CD14-positive monocyte (primary cell): ENCODE measurements around the gene FBXW2. TPM values are rescaled to one million over a fixed set of nuclear protein-coding genes. Genes with fewer than 3 reads are reported as not detected.
A peak's percentile ranks its signal among the peaks of the same experiment; 100 is the strongest.

Experiments used
- DNase-seq, 3 donors: peaks; one replicate each; pipeline ENCODE4 v3.0.0-alpha.2; 2011 to 2022
- H2AFZ ChIP-seq: 2 replicates; pipeline ENCODE4 v1.6.0; 2012; ENCODE audit warnings: mild to moderate bottlenecking, low read depth, low read length, inconsistent platforms; ENCODE audit not compliant: insufficient read depth, poor library complexity, severe bottlenecking
- H3K27ac ChIP-seq, 2 donors: 1 replicate in 1 of 2; 2 replicates in 1 of 2; pipeline ENCODE4 v1.5.1; 2012 to 2013; ENCODE audit warnings: low read length in 2 of 2, control low read depth in 1 of 2, inconsistent platforms in 1 of 2, low read depth in 1 of 2, mild to moderate bottlenecking in 1 of 2
- H3K27me3 ChIP-seq, 2 donors: one replicate each; pipeline versions ENCODE4 v1.6.0 to v1.6.1; 2011 to 2013; ENCODE audit warnings: low read length in 2 of 2; ENCODE audit not compliant: control insufficient read depth in 2 of 2, insufficient read depth in 2 of 2
- H3K36me3 ChIP-seq, 2 donors: replicated peaks in 1 of 2; 1 replicate in 1 of 2; 2 replicates in 1 of 2; pipeline versions ENCODE4 v1.5.1 to v1.6.1; 2012 to 2013; ENCODE audit warnings: low read length in 2 of 2, control low read depth in 1 of 2, inconsistent platforms in 1 of 2, mild to moderate bottlenecking in 1 of 2; ENCODE audit not compliant: insufficient read depth in 2 of 2, control insufficient read depth in 1 of 2
- H3K4me1 ChIP-seq, 2 donors: 1 replicate in 1 of 2; 2 replicates in 1 of 2; pipeline versions ENCODE4 v1.5.1 to v1.6.1; 2012 to 2013; ENCODE audit warnings: low read length in 2 of 2, control low read depth in 1 of 2, inconsistent platforms in 1 of 2, mild to moderate bottlenecking in 1 of 2, moderate library complexity in 1 of 2; ENCODE audit not compliant: insufficient read depth in 2 of 2, control insufficient read depth in 1 of 2
- H3K4me2 ChIP-seq: replicated peaks from 2 replicates; pipeline ENCODE3; 2012; ENCODE audit warnings: low read length, moderate library complexity, mild to moderate bottlenecking; ENCODE audit not compliant: poor library complexity, severe bottlenecking; ENCODE audit errors: extremely low read depth
- H3K4me3 ChIP-seq, 3 experiments: fragments of 200-600 bp in 1 of 3; sonication (generic) in 1 of 3; replicated peaks in 1 of 3; 1 replicate in 2 of 3; 2 replicates in 1 of 3; pipeline ENCODE4 v1.5.1; 2011 to 2013; ENCODE audit warnings: low read length in 3 of 3, mild to moderate bottlenecking in 3 of 3, control low read depth in 2 of 3, low read depth in 2 of 3, inconsistent platforms in 1 of 3, moderate library complexity in 1 of 3
- H3K79me2 ChIP-seq: 2 replicates; pipeline ENCODE4 v1.6.0; 2012; ENCODE audit warnings: mild to moderate bottlenecking, control low read depth, inconsistent platforms, low read length, moderate library complexity; ENCODE audit not compliant: insufficient read depth
- H3K9ac ChIP-seq: 2 replicates; pipeline ENCODE4 v1.6.0; 2017; ENCODE audit warnings: low read length, mild to moderate bottlenecking; ENCODE audit not compliant: insufficient read depth, poor library complexity, severe bottlenecking
- H3K9me3 ChIP-seq, 2 donors: replicated peaks in 1 of 2; 1 replicate in 1 of 2; 2 replicates in 1 of 2; pipeline versions ENCODE4 v1.5.1 to v1.6.1; 2012 to 2013; ENCODE audit warnings: low read length in 2 of 2, control low read depth in 1 of 2; ENCODE audit not compliant: control insufficient read depth in 1 of 2, insufficient read depth in 1 of 2
- H4K20me1 ChIP-seq: 2 replicates; pipeline ENCODE4 v1.6.0; 2012; ENCODE audit warnings: mild to moderate bottlenecking, low read length, control low read depth, moderate library complexity; ENCODE audit not compliant: insufficient read depth
- H3K27ac Mint-ChIP-seq, 7 donors: one replicate each; pipeline ENCODE4 v1.8.0; 2020; ENCODE audit warnings: mild to moderate bottlenecking in 7 of 7, mixed read lengths in 7 of 7, moderate library complexity in 6 of 7, inconsistent platforms in 2 of 7
- H3K27me3 Mint-ChIP-seq, 3 donors: one replicate each; pipeline ENCODE4 v1.8.0; 2021 to 2022; ENCODE audit warnings: low read depth in 3 of 3, mild to moderate bottlenecking in 3 of 3, mixed read lengths in 3 of 3, moderate library complexity in 3 of 3, inconsistent platforms in 1 of 3
- H3K36me3 Mint-ChIP-seq, 2 donors: one replicate each; pipeline ENCODE4 v1.8.0; 2020; ENCODE audit warnings: mixed read lengths in 2 of 2, inconsistent platforms in 1 of 2, mild to moderate bottlenecking in 1 of 2
- H3K4me1 Mint-ChIP-seq: one replicate; pipeline ENCODE4 v1.8.0; 2020; ENCODE audit warnings: mild to moderate bottlenecking, mixed read lengths
- H3K4me3 Mint-ChIP-seq, 2 donors: one replicate each; pipeline ENCODE4 v1.8.0; 2020; ENCODE audit warnings: mild to moderate bottlenecking in 2 of 2, mixed read lengths in 2 of 2, moderate library complexity in 1 of 2
- H3K9me3 Mint-ChIP-seq, 7 donors: one replicate each; pipeline ENCODE4 v1.8.0; 2020 to 2022; ENCODE audit warnings: mixed read lengths in 7 of 7, mild to moderate bottlenecking in 6 of 7, moderate library complexity in 6 of 7, inconsistent platforms in 2 of 7
- CTCF ChIP-seq: fragments of 200-600 bp; IDR thresholded peaks from one replicate; pipeline ENCODE4 v1.8.0; 2022; ENCODE audit warnings: antibody characterized with exemption, mild to moderate bottlenecking
- WGBS: methylation state at CpG from one replicate; pipeline ENCODE4 v1.1.5; 2013; ENCODE audit warnings: missing lambda C conversion rate; ENCODE audit not compliant: insufficient coverage; 5-methylcytosine and 5-hydroxymethylcytosine counted together
- intact Hi-C, 2 donors: fragments of 100-400 bp; cut with micrococcal nuclease; formaldehyde crosslinking; loops; one replicate each; pipeline versions ENCODE4 v1.15.0 to v1.15.1; 2023
- polyA minus RNA-seq: library from RNA; depleted of rRNA, polyadenylated mRNA; stranded (reverse); fragments of >200 nt; gene quantifications from 2 replicates; pipeline ENCODE4 v1.2.3, GENCODE V29; 2012
- polyA plus RNA-seq, 3 donors: library from polyadenylated mRNA; depleted of rRNA in 1 of 3; unstranded in 2 of 3; stranded (reverse) in 1 of 3; fragments of 300-500 nt in 2 of 3; fragments of >200 nt in 1 of 3; fragmentation: Illumina TruSeq in 2 of 3; gene quantifications; 1 replicate in 2 of 3; 2 replicates in 1 of 3; pipeline ENCODE4 v1.2.3, GENCODE V29; 2012 to 2021
- total RNA-seq, 12 experiments: library from RNA in 1 of 12; stranded (reverse) in 1 of 12; fragments of 120-200 nt in 1 of 12; gene quantifications; one replicate each; pipeline ENCODE4 v1.2.4 and lab custom pipeline; 2013 to 2026; ENCODE audit warnings: mixed read lengths in 6 of 12, inconsistent platforms in 1 of 12

The FBXW2 gene
- 26.8 TPM for total RNA-seq (2013)
- 10 to 100 TPM; 20.0 to 30.8 (median 28.9) TPM for polyA plus RNA-seq
- 18.3 and 20.8 TPM in 2 replicates for polyA minus RNA-seq
- 26.4 to 76.3 (median 63.2) reads per million in 11 experiments for total RNA-seq (lab: John Stamatoyannopoulos, UW)

GRCh38 chr9:120792898-120793765 lies at the start of gene FBXW2:
Gene FBXW2, minus strand, starts transcription at chr9:120793416. Its CDS starts 5,158 bp downstream, at chr9:120788258.
- Histone ChIP-seq H3K4me1 (peaks cover 26 to 35% of the 10 kb centered on the region in 2 donors), H4K20me1 (peaks cover 6% of the 10 kb centered on the region), H3K79me2 (peaks cover 56% of the 10 kb centered on the region), H3K9me3 (no peaks in the 10 kb centered on the region), H3K4me3 (peak within 1 kb of the TSS; percentile 79 to 97 (median 83)), H3K4me2 (peak within 1 kb of the TSS; percentile 62), H3K36me3 (peaks cover 8 to 23% of the 10 kb centered on the region in 2 donors), H3K27ac (peak within 1 kb of the TSS; percentile 70 to 89), H2AFZ (peak within 1 kb of the TSS; percentile 89), H3K9ac (peak within 1 kb of the TSS; percentile 82), H3K27me3 (no peaks in the 10 kb centered on the region)
- no peaks in the 10 kb centered on the region for H3K27me3 Mint-ChIP-seq
- H3K36me3 Mint-ChIP-seq = peaks cover 17 to 24% of the 10 kb centered on the region in 2 donors
- H3K4me1 Mint-ChIP-seq = peaks cover 35% of the 10 kb centered on the region
- peak within 1 kb of the TSS; percentile 86 to 93 for H3K4me3 Mint-ChIP-seq
- no peaks in the 10 kb centered on the region for H3K9me3 Mint-ChIP-seq
- intact Hi-C loops = loop anchor here in 1 of 2 donors (10.0 kb wide), 1 partner anchor 52 kb away; the partner anchor contains the start of gene PSMD5
- H3K27ac Mint-ChIP-seq = peak within 1 kb of the TSS; percentile 89 to 97 (median 96)
- TF ChIP-seq CTCF = no peak
- WGBS = under 1% methylated on average over 37 of the region's 72 CpGs
- DNase-seq = peak; percentile 82 to 90 (median 83)

- Histone ChIP-seq H3K9me3 (no peaks in the 10 kb centered on the region), H3K27me3 (no peaks in the 10 kb centered on the region), H2AFZ (peak overlapping the region; percentile 95), H3K27ac (peak overlapping the region; percentile 92 to 94), H4K20me1 (peaks cover 5% of the 10 kb centered on the region), H3K4me1 (peaks cover 20 to 21% of the 10 kb centered on the region in 2 donors), H3K4me2 (peak overlapping the region; percentile 87), H3K79me2 (peaks cover 45% of the 10 kb centered on the region), H3K9ac (peak overlapping the region; percentile 89), H3K4me3 (peak overlapping the region; percentile 73 to 88 (median 78)), H3K36me3 (peaks cover 5 to 9% of the 10 kb centered on the region in 2 donors)
- Mint-ChIP-seq H3K9me3 (peaks cover 0 to 19% (median 4%) of the 10 kb centered on the region in 7 donors), H3K36me3 (peaks cover 18 to 41% of the 10 kb centered on the region in 2 donors), H3K27ac (peak overlapping the region; percentile 90 to 97 (median 95)), H3K27me3 (peaks cover 0 to 4% (median 0%) of the 10 kb centered on the region in 3 donors), H3K4me1 (peaks cover 26% of the 10 kb centered on the region), H3K4me3 (peak overlapping the region; percentile 90 to 94)
- intact Hi-C loops = loop anchor here (5.0 to 10.0 kb wide), 2 partner anchors 45 to 47 kb away; partner anchors contain the start of gene FBXW2 (in 1 of the 2)
- no peak for TF ChIP-seq CTCF
- peak in 1 of 3 donors; percentile 1 for DNase-seq
- 57% methylated on average over 14 of the region's 18 CpGs for WGBS
Observed at GRCh38 chr9:120841930-120842684, 48.9 kb upstream of the FBXW2 start.
